Sigmoid colon (tissue), 7 donors: ENCODE results near the gene LHX3. TPM values are rescaled to one million over a fixed set of nuclear protein-coding genes. Genes with fewer than 3 reads are reported as not detected.

Experiments
- DNase-seq: peaks from one replicate; pipeline ENCODE4 v3.0.0-alpha.2; 2019
- H3K27ac ChIP-seq, 4 donors: fragments of 200-600 bp; sonication (generic); one replicate each; pipeline ENCODE4 v1.5.1; 2016 to 2019; ENCODE audit warnings: mild to moderate bottlenecking in 1 of 4
- H3K27me3 ChIP-seq, 3 donors: fragments of 200-600 bp; sonication (generic); one replicate each; pipeline ENCODE4 v1.5.1; 2019; ENCODE audit warnings: mild to moderate bottlenecking in 1 of 3
- H3K36me3 ChIP-seq, 4 donors: fragments of 200-600 bp; sonication (generic); one replicate each; pipeline ENCODE4 v1.5.1; 2016 to 2019
- H3K4me1 ChIP-seq, 4 donors: fragments of 200-600 bp; sonication (generic); one replicate each; pipeline ENCODE4 v1.5.1; 2017 to 2019
- H3K4me3 ChIP-seq, 4 donors: fragments of 200-600 bp; sonication (generic); one replicate each; pipeline ENCODE4 v1.5.1; 2017 to 2019; ENCODE audit warnings: mild to moderate bottlenecking in 2 of 4, moderate library complexity in 1 of 4
- H3K9me3 ChIP-seq, 4 donors: fragments of 200-600 bp in 3 of 4; sonication (generic) in 3 of 4; one replicate each; pipeline versions ENCODE4 v1.5.1 to v1.6.1; 2013 to 2019
- CTCF ChIP-seq, 4 experiments: fragments of 450-650 bp in 3 of 4; fragments of 200-600 bp in 1 of 4; IDR thresholded peaks; one replicate each; pipeline ENCODE4 v1.5.1; 2016 to 2019; ENCODE audit warnings: antibody characterized with exemption in 4 of 4, mild to moderate bottlenecking in 3 of 4, moderate library complexity in 2 of 4
- EP300 ChIP-seq, 4 donors: sonication (generic); formaldehyde crosslinking; IDR thresholded peaks; one replicate each; pipeline ENCODE4 v1.6.1; 2017; ENCODE audit warnings: antibody characterized with exemption in 4 of 4
- POLR2A ChIP-seq, 2 donors: fragments of 450-650 bp; IDR thresholded peaks; one replicate each; pipeline ENCODE4 v1.6.1; 2016; ENCODE audit warnings: antibody characterized with exemption in 2 of 2, mild to moderate bottlenecking in 2 of 2, moderate library complexity in 2 of 2
- POLR2AphosphoS5 ChIP-seq, 4 donors: sonication (generic); formaldehyde crosslinking; IDR thresholded peaks; one replicate each; pipeline ENCODE4 v1.6.1; 2017; ENCODE audit warnings: antibody characterized with exemption in 4 of 4
- WGBS, 2 donors: extraction: QIAGEN DNeasy Blood & Tissue Kit; methylation state at CpG; one replicate each; pipeline ENCODE4 v1.1.7; 2013; 5-methylcytosine and 5-hydroxymethylcytosine counted together
- intact Hi-C: fragments of 100-400 bp; cut with DNase I; formaldehyde crosslinking; loops from one replicate; pipeline ENCODE4 v1.15.1; 2023
- polyA plus RNA-seq, 3 donors: library from polyadenylated mRNA; stranded (reverse); fragments of 200-250 nt; gene quantifications; one replicate each; pipeline ENCODE4 v1.2.3, GENCODE V29; 2013
- total RNA-seq, 4 donors: library from RNA; depleted of rRNA; stranded (reverse); fragments of >200 nt; gene quantifications; one replicate each; pipeline ENCODE4 v1.1.0, GENCODE V29; 2016
- donor health status: healthy with polysubstance abuse.
- donor health status: Bipolar disorder and iron deficiency.
- donor health status: healthy.

LHX3 gene
- total and polyA plus RNA-seq, 7 donors: not detected

- no peaks in the 10 kb centered on the region for H3K4me1 ChIP-seq
- 86 to 89% methylated on average over 48 to 50 of the region's 50 CpGs for WGBS, 2 donors
- H3K9me3 ChIP-seq: no peaks in the 10 kb centered on the region
- no peak overlapping the region for H3K4me3 ChIP-seq
- H3K27me3 ChIP-seq: peaks cover 0 to 29% (median 4%) of the 10 kb centered on the region in 3 donors
- H3K36me3 ChIP-seq: no peaks in the 10 kb centered on the region
- TF ChIP-seq POLR2A (IDR thresholded peaks at IDR 0.05): no peak
- TF ChIP-seq POLR2AphosphoS5 (IDR thresholded peaks at IDR 0.05): no peak
- intact Hi-C loops: no loop called here
- no peak for DNase-seq
- no peak overlapping the region for H3K27ac ChIP-seq
These were observed 46.6 kb upstream of the LHX3 start for GRCh38 chr9:136251264-136252115.

DNA sequence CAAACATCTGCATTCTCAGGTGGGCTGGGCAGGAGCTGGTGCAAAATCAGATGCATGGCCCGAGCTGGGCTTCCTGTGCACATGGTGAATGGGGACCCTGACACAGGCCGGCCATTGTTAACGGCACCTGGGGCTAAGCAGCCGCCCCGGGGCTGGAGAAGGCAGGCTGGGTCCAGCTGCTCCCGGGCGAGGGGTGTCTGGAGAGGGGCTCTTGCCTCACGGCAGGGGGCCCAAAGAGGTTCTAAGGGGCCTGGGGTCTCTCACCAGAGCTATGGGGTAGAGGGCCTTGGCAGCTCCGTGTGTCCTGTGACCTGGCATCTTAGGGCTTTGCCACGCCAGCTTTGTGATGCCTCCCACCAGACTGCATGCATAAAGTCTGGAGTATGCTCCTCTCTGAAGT is 45.7 kb upstream of the LHX3 start:
- Histone ChIP-seq H3K9me3 (no peaks in the 10 kb centered on the region), H3K36me3 (no peaks in the 10 kb centered on the region), H3K4me1 (peaks cover 0 to 4% (median 0%) of the 10 kb centered on the region in 4 donors), H3K27ac (no peak overlapping the region), H3K4me3 (no peak overlapping the region), H3K27me3 (peaks cover 0 to 23% (median 0%) of the 10 kb centered on the region in 3 donors)
- intact Hi-C loops: no loop called here
- 60 to 68% methylated on average over 10 of the region's 10 CpGs for WGBS, 2 donors
- no peak for TF ChIP-seq POLR2AphosphoS5 (IDR thresholded peaks at IDR 0.05)
- TF ChIP-seq CTCF (IDR thresholded peaks at IDR 0.05): no peak
- TF ChIP-seq EP300 (IDR thresholded peaks at IDR 0.05): no peak
- no peak for TF ChIP-seq POLR2A (IDR thresholded peaks at IDR 0.05)
- no peak for DNase-seq

DNA sequence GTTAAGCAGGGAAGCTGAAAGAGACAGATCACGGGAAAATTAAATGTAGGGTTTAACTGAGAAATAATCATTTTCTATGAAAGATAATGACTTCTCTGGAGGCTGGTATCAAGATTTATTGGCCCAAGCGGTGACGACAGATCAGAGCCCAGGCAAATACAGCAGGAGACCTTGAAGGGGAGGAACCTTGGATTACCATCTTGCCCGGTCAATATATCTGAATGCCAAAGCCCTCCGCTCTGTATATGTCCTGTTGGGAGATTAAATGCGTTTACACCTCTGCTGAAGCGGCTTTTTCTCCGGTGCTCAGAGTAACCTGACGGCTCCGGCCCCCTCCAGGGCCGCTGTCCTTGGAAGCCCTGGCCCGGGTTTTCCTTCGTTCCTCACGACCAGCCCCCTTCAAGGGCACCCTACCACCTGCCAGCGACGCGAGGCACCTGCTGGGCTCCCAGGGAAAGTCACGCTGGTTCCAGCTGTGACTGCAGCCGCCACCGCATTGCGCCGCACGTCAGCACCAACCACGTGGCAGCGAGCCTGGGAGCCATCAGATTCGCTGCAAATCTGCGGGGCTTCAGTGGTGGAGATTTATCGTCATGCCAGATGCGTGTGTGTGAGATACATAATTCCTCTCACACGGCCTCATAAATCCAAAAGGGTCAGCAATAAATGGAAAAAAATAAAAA is 45.1 kb upstream of the LHX3 start:
- Histone ChIP-seq H3K36me3 (no peaks in the 10 kb centered on the region), H3K27me3 (peaks cover 0 to 17% (median 0%) of the 10 kb centered on the region in 3 donors), H3K4me3 (no peak overlapping the region), H3K4me1 (peaks cover 0 to 8% (median 3%) of the 10 kb centered on the region in 4 donors), H3K27ac (no peak overlapping the region), H3K9me3 (no peaks in the 10 kb centered on the region)
- DNase-seq: no peak
- intact Hi-C loops: loop anchor here (10.0 kb wide), 1 partner anchor 285 kb away; the partner anchor contains the start of gene UBAC1
- TF ChIP-seq POLR2A (IDR thresholded peaks at IDR 0.05): no peak
- TF ChIP-seq CTCF (IDR thresholded peaks at IDR 0.05): no peak
- no peak for TF ChIP-seq EP300 (IDR thresholded peaks at IDR 0.05)
- no peak for TF ChIP-seq POLR2AphosphoS5 (IDR thresholded peaks at IDR 0.05)
- 27 to 64% methylated on average over 30 of the region's 30 CpGs for WGBS, 2 donors

DNA sequence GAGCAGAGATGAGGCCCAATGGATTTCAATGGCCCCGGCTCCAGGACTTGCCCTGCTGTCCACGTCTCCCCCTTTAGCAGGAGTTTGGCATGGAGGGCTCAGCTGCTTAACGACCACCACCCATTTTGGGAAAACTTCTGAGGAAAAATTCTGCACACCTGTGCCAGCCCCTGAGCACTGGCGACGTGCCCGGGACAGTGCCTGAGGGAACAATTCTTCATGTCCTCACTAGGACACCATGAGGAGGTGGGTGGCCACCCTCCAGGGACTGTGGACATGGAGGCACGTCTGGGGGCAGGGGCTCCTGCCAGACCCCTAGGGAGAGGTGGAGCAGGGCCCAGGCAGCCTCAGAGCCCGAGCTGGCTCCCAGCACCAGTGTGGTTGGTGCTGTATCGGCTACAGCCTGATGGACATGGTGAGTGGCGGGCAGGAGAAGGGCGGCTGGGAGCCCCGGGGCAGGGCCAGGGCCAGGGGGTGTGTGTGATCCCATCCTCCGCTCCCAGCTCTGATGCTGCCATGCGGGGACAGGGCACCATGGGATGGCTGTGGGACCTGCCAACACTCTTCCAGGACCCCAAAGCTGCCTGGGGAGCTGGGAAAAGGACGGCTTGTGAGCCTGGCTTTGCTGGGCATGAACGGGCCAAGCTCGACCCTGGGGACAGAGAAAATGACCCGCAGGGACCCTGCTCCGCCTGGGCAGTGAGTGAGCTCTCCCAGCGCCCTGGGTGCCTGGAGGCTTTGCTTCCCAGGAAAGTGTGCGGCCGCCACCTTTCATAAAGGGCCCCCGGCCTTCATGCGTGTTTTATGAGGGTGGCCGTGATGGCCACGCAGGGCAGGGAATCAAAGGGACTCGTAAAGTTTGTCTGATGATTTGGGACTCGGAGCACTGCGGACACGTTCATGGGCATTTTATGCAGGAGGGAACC is 44.3 kb upstream of the LHX3 start:
- DNase-seq: no peak
- TF ChIP-seq CTCF (IDR thresholded peaks at IDR 0.05) (no peak), POLR2A (IDR thresholded peaks at IDR 0.05) (no peak), EP300 (IDR thresholded peaks at IDR 0.05) (no peak), POLR2AphosphoS5 (IDR thresholded peaks at IDR 0.05) (no peak)
- WGBS, 2 donors: 53 to 74% methylated on average over 30 of the region's 30 CpGs
- Histone ChIP-seq H3K27me3 (peaks cover 0 to 9% (median 0%) of the 10 kb centered on the region in 3 donors), H3K27ac (no peak overlapping the region), H3K36me3 (no peaks in the 10 kb centered on the region), H3K4me3 (no peak overlapping the region), H3K4me1 (peaks cover 0 to 16% (median 11%) of the 10 kb centered on the region in 4 donors), H3K9me3 (no peaks in the 10 kb centered on the region)
- intact Hi-C loops: loop anchor here (10.0 kb wide), 1 partner anchor 284 kb away; the partner anchor contains the start of gene UBAC1
